ENCODE measurements around the gene ANKRD40. TPM values are rescaled to one million over a fixed set of nuclear protein-coding genes. Genes with fewer than 3 reads are reported as not detected.

ANKRD40 gene
- total RNA-seq, 1 experiment from 2014 or later: 72.0 TPM

GRCh38 chr17:50672831-50673551 lies 34.7 kb downstream of the ANKRD40 start:
- Histone ChIP-seq H3K36me3 (ENCODE audit: control insufficient read depth in 1 of 2, insufficient read depth in 2 of 2, low read length in 2 of 2) (no peaks in the 10 kb centered on the region), H2AFZ (ENCODE audit: low read depth, low read length, poor library complexity, severe bottlenecking) (no peak overlapping the region), H3K9me3 (ENCODE audit: control insufficient read depth in 1 of 2, insufficient read depth in 1 of 2, low read depth in 1 of 2, low read length in 2 of 2) (no peaks in the 10 kb centered on the region), H3K4me1 (ENCODE audit: control insufficient read depth in 1 of 2, insufficient read depth in 2 of 2, low read length in 2 of 2) (peaks cover 21 to 52% of the 10 kb centered on the region in 2 experiments), H3K9me2 (ENCODE audit: insufficient read depth) (no peaks in the 10 kb centered on the region), H3K27ac (ENCODE audit: low read depth, low read length) (no peak overlapping the region; the same call in 1 of the 2 replicates), H3K27me3 (ENCODE audit: insufficient read depth, low read length) (no peaks in the 10 kb centered on the region), H3K9ac (ENCODE audit: low read length) (no peak overlapping the region), H3K4me2 (ENCODE audit: low read length) (0 out of 2 replicates have a peak overlapping the region, but pooled peaks have one; percentile 8), H3K79me2 (ENCODE audit: insufficient read depth, low read length) (no peaks in the 10 kb centered on the region), H4K20me1 (ENCODE audit: insufficient read depth) (no peaks in the 10 kb centered on the region), H3K4me3 (replicated peaks in 1 of 2; ENCODE audit: low read depth in 1 of 2, low read length in 2 of 2) (no peak overlapping the region)
- ChIA-PET CTCF (no interaction called here), POLR2A (no interaction called here), RAD21 (ENCODE audit: low non-redundant PET in 1 of 2, low total read pairs in 2 of 2, uncharacterized antibody in 2 of 2, unreplicated experiment in 2 of 2) (no interaction called here)
- intact Hi-C loops (cut with micrococcal nuclease): no loop called here
- ATAC-seq: no peak
- BruUV-seq (replicated peaks): no TSS peak
- TF ChIP-seq ZBTB33 (IDR thresholded peaks at IDR 0.05; ENCODE audit: extremely low read depth, insufficient replicate concordance, low read length) (no peak), MAX (IDR thresholded peaks at IDR 0.05) (peak; percentile 70; the same call in 1 of the 2 replicates), SIN3A (IDR thresholded peaks at IDR 0.05; ENCODE audit: low read depth) (no peak)
- DNase-seq (ENCODE audit: low read depth, low spot score): no peak

DNA sequence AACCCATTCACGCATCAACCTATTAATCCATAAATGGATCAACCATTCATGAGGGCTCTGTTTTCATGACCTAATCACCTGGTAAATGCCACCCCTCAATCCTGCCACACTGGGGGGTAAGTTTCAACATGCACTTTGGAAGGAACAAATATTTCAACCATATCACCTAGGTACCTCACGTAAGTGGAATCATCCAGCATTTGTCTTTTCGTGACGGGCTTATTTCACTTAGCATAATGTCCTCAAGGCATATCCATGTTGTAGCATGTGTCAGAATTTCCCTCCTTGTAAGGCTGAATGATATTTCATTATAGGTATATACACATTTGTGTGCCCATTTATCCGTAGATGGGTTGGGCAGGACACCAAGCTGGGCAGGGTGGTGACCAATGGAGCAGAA lies 35.6 kb downstream of the ANKRD40 start:
- DNase-seq (ENCODE audit: low read depth, low spot score) (no peak), ATAC-seq (no peak)
- TF ChIP-seq YY1 (IDR thresholded peaks at IDR 0.05; ENCODE audit: extremely low read depth, insufficient replicate concordance, low read depth, low read length) (no peak), EZH2phosphoT487 (IDR thresholded peaks at IDR 0.05; ENCODE audit: borderline replicate concordance) (no peak), REST (IDR thresholded peaks at IDR 0.05; ENCODE audit: low read depth) (no peak), SP1 (IDR thresholded peaks at IDR 0.05; ENCODE audit: low read depth) (no peak)
- CTCF ChIA-PET: interaction anchor here (0.7 kb wide), 1 partner anchor 8 kb away, joined by 6 read pairs; no protein-coding TSS in a partner anchor
- POLR2A ChIA-PET: no interaction called here
- H3K36me3 ChIP-seq (ENCODE audit: control insufficient read depth in 1 of 2, insufficient read depth in 2 of 2, low read length in 2 of 2): no peaks in the 10 kb centered on the region
- H3K4me1 ChIP-seq (ENCODE audit: control insufficient read depth in 1 of 2, insufficient read depth in 2 of 2, low read length in 2 of 2): peaks cover 26 to 57% of the 10 kb centered on the region in 2 experiments
- H2AFZ ChIP-seq (ENCODE audit: low read depth, low read length, poor library complexity, severe bottlenecking): no peak overlapping the region
- H3K9me3 ChIP-seq (ENCODE audit: control insufficient read depth in 1 of 2, insufficient read depth in 1 of 2, low read depth in 1 of 2, low read length in 2 of 2): no peaks in the 10 kb centered on the region
- intact Hi-C loops (cut with micrococcal nuclease): no loop called here
- H3K4me2 ChIP-seq (ENCODE audit: low read length): no peak overlapping the region
- no peak overlapping the region for H3K27ac ChIP-seq (ENCODE audit: low read depth, low read length)
- no peaks in the 10 kb centered on the region for H3K9me2 ChIP-seq (ENCODE audit: insufficient read depth)
- H3K79me2 ChIP-seq (ENCODE audit: insufficient read depth, low read length): no peaks in the 10 kb centered on the region
- no peaks in the 10 kb centered on the region for H4K20me1 ChIP-seq (ENCODE audit: insufficient read depth)
- no peak overlapping the region for H3K4me3 ChIP-seq (replicated peaks in 1 of 2; ENCODE audit: low read depth in 1 of 2, low read length in 2 of 2)
- BruUV-seq (replicated peaks): no TSS peak
- no peaks in the 10 kb centered on the region for H3K27me3 ChIP-seq (ENCODE audit: insufficient read depth, low read length)
- RAD21 ChIA-PET (ENCODE audit: low non-redundant PET in 1 of 2, low total read pairs in 2 of 2, uncharacterized antibody in 2 of 2, unreplicated experiment in 2 of 2): no interaction called here
- H3K9ac ChIP-seq (ENCODE audit: low read length): no peak overlapping the region
